ENCODE results near the gene PDE11A.

PDE11A gene

GRCh38 chr2:177667626-177668025 is 405.0 kb downstream of the PDE11A start:
- peak; percentile 11 for DNase-seq (ENCODE audit: low read depth)
- H3K4me3 ChIP-seq (ENCODE audit: low read length), result no peak overlapping the region
- TF ChIP-seq CTCF (conservative IDR thresholded peaks at IDR 0.05; ENCODE audit: low read length), result no peak

GRCh38 chr2:177666408-177666807 is 406.2 kb downstream of the PDE11A start:
- no peak overlapping the region for H3K4me3 ChIP-seq (ENCODE audit: low read length)
- no peak for DNase-seq (ENCODE audit: low read depth)
- no peak for TF ChIP-seq CTCF (conservative IDR thresholded peaks at IDR 0.05; ENCODE audit: low read length)

GRCh38 chr2:177665948-177666347 is 406.6 kb downstream of the PDE11A start:
- H3K4me3 ChIP-seq (ENCODE audit: low read length), result no peak overlapping the region
- DNase-seq (ENCODE audit: low read depth), result no peak
- TF ChIP-seq CTCF (conservative IDR thresholded peaks at IDR 0.05; ENCODE audit: low read length), result no peak

GRCh38 chr2:177665328-177665727 is 407.2 kb downstream of the PDE11A start:
- H3K4me3 ChIP-seq (ENCODE audit: low read length), result no peak overlapping the region
- no peak for TF ChIP-seq CTCF (conservative IDR thresholded peaks at IDR 0.05; ENCODE audit: low read length)
- no peak for DNase-seq (ENCODE audit: low read depth)

GRCh38 chr2:177662895-177663294 is 409.7 kb downstream of the PDE11A start:
- no peak for DNase-seq (ENCODE audit: low read depth)
- no peak for TF ChIP-seq CTCF (conservative IDR thresholded peaks at IDR 0.05; ENCODE audit: low read length)
- no peak overlapping the region for H3K4me3 ChIP-seq (ENCODE audit: low read length)

GRCh38 chr2:177660742-177661141 is 411.8 kb downstream of the PDE11A start:
- no peak overlapping the region for H3K4me3 ChIP-seq (ENCODE audit: low read length)
- DNase-seq (ENCODE audit: low read depth), result no peak
- TF ChIP-seq CTCF (conservative IDR thresholded peaks at IDR 0.05; ENCODE audit: low read length), result no peak

GRCh38 chr2:177658309-177658708 is 414.3 kb downstream of the PDE11A start:
- no peak for DNase-seq (ENCODE audit: low read depth)
- TF ChIP-seq CTCF (conservative IDR thresholded peaks at IDR 0.05; ENCODE audit: low read length), result no peak
- no peak overlapping the region for H3K4me3 ChIP-seq (ENCODE audit: low read length)

All from AG10803 (cell line).